A549 (cell line): ENCODE measurements around the gene SPRR2E.

Source experiments
- CBX2 ChIP-seq: fragments of 200-600 bp; sonication (generic); IDR thresholded peaks from 2 replicates; pipeline ENCODE4 v1.6.1; 2016; ENCODE audit warnings: low read depth, mild to moderate bottlenecking, borderline replicate concordance
- CTCF ChIP-seq: fragments of >200 bp; sonication (Bioruptor Twin); formaldehyde crosslinking; IDR thresholded peaks from 3 replicates; pipeline ENCODE4 v1.5.1; 2016
- EHMT2 ChIP-seq: fragments of 200-600 bp; sonication (generic); IDR thresholded peaks from 2 replicates; pipeline ENCODE4 v1.6.1; 2016; ENCODE audit warnings: antibody characterized with exemption, low read depth, mild to moderate bottlenecking, moderate library complexity
- EP300 ChIP-seq, 2 experiments: fragments of >200 bp; sonication (Bioruptor Twin); formaldehyde crosslinking; IDR thresholded peaks; 2 replicates in 1 of 2; 3 replicates in 1 of 2; pipeline ENCODE4 v1.6.1; 2016 to 2017
- HES2 ChIP-seq: fragments of >200 bp; sonication (Bioruptor Twin); formaldehyde crosslinking; IDR thresholded peaks from 2 replicates; pipeline ENCODE4 v1.6.1; 2016
- MAFK ChIP-seq: fragments of 450-650 bp; IDR thresholded peaks from 2 replicates; pipeline ENCODE4 v1.6.1; 2014; ENCODE audit not compliant: partially characterized antibody
- POLR2A ChIP-seq: IDR thresholded peaks from 2 replicates; pipeline ENCODE4 v1.6.1; 2012; ENCODE audit warnings: mild to moderate bottlenecking, low read length
- RCOR1 ChIP-seq: fragments of 150-350 bp; IDR thresholded peaks from 2 replicates; pipeline ENCODE4 v1.6.1; 2014; ENCODE audit warnings: antibody characterized with exemption, low read length, low read depth
- REST ChIP-seq: fragments of 200-600 bp; sonication (generic); IDR thresholded peaks from 2 replicates; pipeline ENCODE4 v1.6.1; 2016; ENCODE audit warnings: antibody characterized with exemption, mild to moderate bottlenecking, moderate library complexity
- USF2 ChIP-seq: fragments of 450-650 bp; IDR thresholded peaks from 2 replicates; pipeline ENCODE4 v1.6.1; 2014; ENCODE audit warnings: antibody characterized with exemption
- ZFP36 ChIP-seq: fragments of 450-650 bp; IDR thresholded peaks from 2 replicates; pipeline ENCODE4 v1.6.1; 2014; ENCODE audit warnings: borderline replicate concordance; ENCODE audit not compliant: partially characterized antibody
- ZNF302 ChIP-seq: fragments of 250-450 bp; sonication (Bioruptor Pico); IDR thresholded peaks from 2 replicates; pipeline ENCODE4 v1.9.0; 2021; ENCODE audit warnings: inconsistent platforms, mild to moderate bottlenecking, moderate library complexity
- ZSCAN20 ChIP-seq: fragments of 250-450 bp; sonication (Bioruptor Pico); IDR thresholded peaks from 2 replicates; pipeline ENCODE4 v1.8.0; 2022; ENCODE audit warnings: mild to moderate bottlenecking, moderate library complexity

GRCh38 chr1:153125536-153125935, 31.2 kb upstream of the SPRR2E start:
- TF ChIP-seq ZNF302 (CRISPR knock-in tag): no peak
- no peak for TF ChIP-seq ZSCAN20 (CRISPR knock-in tag)
- TF ChIP-seq POLR2A: no peak
- no peak for TF ChIP-seq CBX2
- no peak for TF ChIP-seq EP300 (IDR thresholded peaks at IDR 0.05)
- no peak for TF ChIP-seq REST
- TF ChIP-seq USF2: no peak
- TF ChIP-seq CTCF: no peak
- no peak for TF ChIP-seq EHMT2
- TF ChIP-seq MAFK: no peak
- no peak for TF ChIP-seq ZFP36
- TF ChIP-seq RCOR1: no peak
- no peak for TF ChIP-seq HES2
